GM19372 (cell line): ENCODE results near the gene YPEL1.
"Not testable (repeated sequence)": the region's sequence is repeated elsewhere in the genome, so short reads cannot be mapped to it uniquely, and the experiment has no call there.

ENCODE experiments used
- ATAC-seq: cut with Tn5 transposase; IDR thresholded peaks from one replicate; pipeline ENCODE4 v1.9.1; 2021; ENCODE audit warnings: mild to moderate bottlenecking, low read depth, moderate library complexity; ENCODE audit not compliant: unreplicated experiment

Gene YPEL1

GRCh38 chr22:21702094-21702493 is 33.5 kb downstream of the YPEL1 start:
- no peak for ATAC-seq

- no peak for ATAC-seq
Observed at GRCh38 chr22:21701384-21701971, 34.1 kb downstream of the YPEL1 start.

GRCh38 chr22:21700822-21701221 is 34.8 kb downstream of the YPEL1 start:
- ATAC-seq = no peak

GRCh38 chr22:21699643-21700042 is 36.0 kb downstream of the YPEL1 start:
- ATAC-seq = no peak

GRCh38 chr22:21698430-21699329 is 36.9 kb downstream of the YPEL1 start:
- no peak for ATAC-seq

- ATAC-seq = no peak
Observed at GRCh38 chr22:21697880-21698279, 37.7 kb downstream of the YPEL1 start.

- no peak for ATAC-seq
Observed at GRCh38 chr22:21697021-21697771, 38.4 kb downstream of the YPEL1 start.

GRCh38 chr22:21696115-21696514 is 39.5 kb downstream of the YPEL1 start:
- ATAC-seq = no peak

- ATAC-seq = no peak
Observed at GRCh38 chr22:21695430-21696085, 40.0 kb downstream of the YPEL1 start.

- ATAC-seq = no peak
Observed at GRCh38 chr22:21694795-21695429, 40.7 kb downstream of the YPEL1 start.

- ATAC-seq = no peak
Observed at GRCh38 chr22:21694394-21694793, 41.2 kb downstream of the YPEL1 start.

- no peak for ATAC-seq
Observed at GRCh38 chr22:21693999-21694341, 41.6 kb downstream of the YPEL1 start.

GRCh38 chr22:21693333-21693998 is 42.1 kb downstream of the YPEL1 start:
- ATAC-seq = no peak

GRCh38 chr22:21692856-21693255 is 42.7 kb downstream of the YPEL1 start:
- not testable (repeated sequence) for ATAC-seq

- ATAC-seq = no peak
Observed at GRCh38 chr22:21691816-21692215, 43.8 kb downstream of the YPEL1 start.

GRCh38 chr22:21690401-21690801 is 45.2 kb downstream of the YPEL1 start:
- no peak for ATAC-seq

GRCh38 chr22:21688706-21689381 is 46.8 kb downstream of the YPEL1 start:
- ATAC-seq = no peak

GRCh38 chr22:21688341-21688705 is 47.3 kb downstream of the YPEL1 start:
- no peak for ATAC-seq

- ATAC-seq = no peak
Observed at GRCh38 chr22:21687685-21688259, 47.8 kb downstream of the YPEL1 start.
